ENCODE measurements around the gene GPLD1.
A peak's percentile ranks its signal among the peaks of the same experiment; 100 is the strongest.

GPLD1 gene

GRCh38 chr6:24440897-24441598 lies 48.3 kb downstream of the GPLD1 start:
- TF ChIP-seq CTCF (IDR thresholded peaks at IDR 0.05; ENCODE audit: control insufficient read depth, insufficient read depth, low read depth, low read length, missing control alignments), result no peak
- DNase-seq (ENCODE audit: low read depth), result no peak
- no peak overlapping the region for H3K4me3 ChIP-seq (ENCODE audit: control insufficient read depth, low read depth, low read length)

GRCh38 chr6:24439858-24440539 lies 49.4 kb downstream of the GPLD1 start:
- TF ChIP-seq CTCF (IDR thresholded peaks at IDR 0.05; ENCODE audit: control insufficient read depth, insufficient read depth, low read depth, low read length, missing control alignments), result no peak
- no peak overlapping the region for H3K4me3 ChIP-seq (ENCODE audit: control insufficient read depth, low read depth, low read length)
- no peak for DNase-seq (ENCODE audit: low read depth)

DNA sequence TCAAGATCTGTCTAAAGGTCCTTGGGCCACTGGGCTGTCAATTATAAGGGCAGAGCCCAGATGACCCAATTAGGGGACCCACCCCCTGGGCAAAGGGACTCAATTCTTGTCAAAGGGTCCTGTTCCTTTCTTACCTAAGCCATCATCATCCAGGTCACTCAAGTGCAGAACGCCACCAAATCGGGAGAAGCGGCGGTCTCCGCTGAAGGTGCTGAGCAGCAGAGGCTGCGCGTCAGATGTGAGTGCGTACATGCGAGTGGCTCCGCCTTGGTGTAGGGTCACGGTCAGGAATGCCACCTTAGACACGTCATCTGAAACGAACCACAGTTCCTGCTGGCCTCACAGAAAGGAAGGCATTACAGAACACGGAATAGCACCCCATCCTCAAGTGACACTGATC lies 52.4 kb downstream of the GPLD1 start:
- H3K4me3 ChIP-seq (ENCODE audit: control insufficient read depth, low read depth, low read length), result no peak overlapping the region
- TF ChIP-seq CTCF (IDR thresholded peaks at IDR 0.05; ENCODE audit: control insufficient read depth, insufficient read depth, low read depth, low read length, missing control alignments), result no peak
- DNase-seq (ENCODE audit: low read depth), result no peak

DNA sequence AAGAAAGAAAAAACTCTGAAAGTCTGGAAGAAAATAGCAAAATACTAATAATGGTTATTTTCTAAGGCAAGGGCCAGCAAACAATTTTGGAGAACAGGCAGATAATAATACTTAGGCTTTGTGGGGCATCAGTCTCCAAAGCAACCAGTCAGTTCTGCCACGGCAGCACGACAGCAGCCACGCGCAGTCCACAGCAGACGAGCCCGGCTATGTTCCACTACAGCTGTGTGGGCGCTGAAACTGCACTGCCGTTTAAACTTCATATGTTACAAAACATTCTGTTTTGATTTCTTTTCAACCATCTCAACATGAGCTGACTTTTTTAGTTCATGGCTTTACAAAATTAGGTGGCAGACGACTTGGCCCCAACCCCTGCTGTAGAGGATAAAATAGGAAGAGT lies 56.8 kb downstream of the GPLD1 start:
- no peak for TF ChIP-seq CTCF (IDR thresholded peaks at IDR 0.05; ENCODE audit: control insufficient read depth, insufficient read depth, low read depth, low read length, missing control alignments)
- no peak for DNase-seq (ENCODE audit: low read depth)

DNA sequence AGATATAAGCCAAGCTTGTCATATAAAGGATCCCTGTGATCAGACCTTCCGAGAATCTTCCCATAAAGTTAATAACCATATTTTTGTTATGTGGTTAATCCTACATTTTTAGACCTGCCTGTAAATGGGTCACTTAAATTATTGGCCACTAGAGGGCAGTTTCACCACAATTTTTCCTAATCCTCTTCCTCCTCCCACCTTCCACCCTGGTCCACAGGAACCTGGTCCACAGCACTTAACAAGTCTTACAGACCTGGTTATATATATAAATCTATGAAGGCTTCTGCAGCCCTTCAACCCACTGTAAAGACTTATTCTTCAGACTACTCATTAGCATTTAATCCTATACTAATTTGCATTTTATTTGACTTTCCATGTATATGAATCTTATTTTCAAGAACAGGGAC lies 58.3 kb downstream of the GPLD1 start:
- H3K4me3 ChIP-seq (ENCODE audit: control insufficient read depth, low read depth, low read length), result no peak overlapping the region
- DNase-seq (ENCODE audit: low read depth), result peak; percentile 28
- TF ChIP-seq CTCF (IDR thresholded peaks at IDR 0.05; ENCODE audit: control insufficient read depth, insufficient read depth, low read depth, low read length, missing control alignments), result peak; percentile 61

More for the DNA sequence above, 56.8 kb downstream of the GPLD1 start:
- no peak overlapping the region for H3K4me3 ChIP-seq (ENCODE audit: control insufficient read depth, low read depth, low read length)

DNA sequence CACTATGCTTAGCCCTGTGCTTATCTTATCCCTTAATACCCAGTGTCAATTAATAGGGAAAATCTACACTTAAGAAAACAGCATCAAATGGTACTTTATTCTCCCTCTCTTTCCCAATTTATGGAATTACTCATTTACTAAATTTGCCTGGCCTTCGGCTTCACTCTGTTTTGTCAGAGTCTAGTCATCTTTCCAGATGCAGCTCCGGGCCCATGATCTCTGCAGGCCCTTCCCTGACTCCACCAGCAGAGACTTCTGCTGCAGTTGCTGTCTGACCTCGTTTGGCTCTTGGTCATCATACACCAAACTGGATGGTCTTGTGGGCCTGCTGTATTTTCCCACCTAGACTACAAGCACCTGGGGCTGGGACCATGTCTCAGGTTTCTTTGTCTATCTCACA lies 59.3 kb downstream of the GPLD1 start:
- no peak overlapping the region for H3K4me3 ChIP-seq (ENCODE audit: control insufficient read depth, low read depth, low read length)
- no peak for TF ChIP-seq CTCF (IDR thresholded peaks at IDR 0.05; ENCODE audit: control insufficient read depth, insufficient read depth, low read depth, low read length, missing control alignments)
- DNase-seq (ENCODE audit: low read depth), result no peak
